Measurements from ENCODE around the gene VSIG10L2. TPM values are rescaled to one million over a fixed set of nuclear protein-coding genes. Genes with fewer than 3 reads are reported as not detected.

The VSIG10L2 gene
- total RNA-seq, 2 experiments from 2014 or later, result not detected

DNA sequence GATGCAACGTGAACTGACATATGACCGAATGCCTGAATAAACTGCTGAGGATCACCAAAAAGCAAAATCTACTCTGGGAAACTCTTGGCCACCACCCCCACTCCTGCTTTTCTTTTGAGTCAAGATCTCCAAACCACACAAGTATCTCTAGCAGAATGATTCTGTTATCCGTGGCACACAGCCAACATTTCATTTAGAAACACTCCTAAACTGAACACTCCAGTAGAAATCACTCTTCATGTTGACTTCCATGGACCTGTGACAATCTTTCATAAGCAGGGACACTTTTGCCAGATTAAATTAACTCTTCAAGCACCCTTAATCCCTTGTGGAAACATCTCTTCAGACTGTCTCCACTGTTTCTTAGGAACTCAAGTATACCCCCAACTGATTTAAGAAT is 44.4 kb downstream of the VSIG10L2 start:
- ChIA-PET CTCF (no interaction called here), POLR2A (no interaction called here)

DNA sequence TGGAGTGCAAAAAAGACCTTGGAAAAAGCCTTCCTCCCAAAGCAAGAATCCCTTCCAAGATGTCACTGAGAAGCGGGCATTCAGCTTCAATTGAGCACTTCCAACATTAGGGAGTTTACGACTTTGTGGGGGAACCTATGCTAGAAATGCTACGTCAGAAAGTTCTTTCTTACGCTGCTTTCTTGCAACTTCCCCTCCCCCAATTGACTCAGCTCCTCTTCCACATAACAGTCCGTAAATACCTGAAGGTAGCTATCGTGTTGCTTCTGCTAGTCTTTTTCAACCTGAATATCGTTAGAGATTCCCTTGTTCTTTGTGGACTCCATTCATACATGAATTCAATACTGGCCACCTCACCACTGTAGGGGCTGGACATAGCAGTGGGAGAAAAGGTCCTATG is 47.0 kb downstream of the VSIG10L2 start:
- ChIA-PET POLR2A (no interaction called here), CTCF (no interaction called here)

- ChIA-PET POLR2A (no interaction called here), CTCF (no interaction called here)
Measured at GRCh38 chr11:125994509-125994908, 48.7 kb downstream of the VSIG10L2 start.

DNA sequence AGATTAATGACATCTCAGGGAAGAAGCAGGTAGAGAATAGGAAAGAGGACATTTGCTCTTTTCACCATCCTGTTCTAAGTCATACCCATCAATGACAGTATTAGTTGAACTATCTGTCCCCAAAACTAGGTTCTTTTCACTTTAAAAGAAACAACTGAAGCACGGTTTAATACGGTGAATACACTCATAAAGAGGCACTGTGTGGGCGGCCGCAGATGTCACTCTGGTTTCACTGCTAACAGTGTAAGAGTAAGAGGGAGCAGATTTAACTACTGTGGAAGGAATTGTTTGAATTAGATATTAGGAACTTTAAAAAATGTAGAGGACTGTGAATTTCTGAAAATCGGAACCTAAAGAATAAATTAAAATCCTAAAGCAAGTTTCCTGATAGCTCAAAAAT is 49.5 kb downstream of the VSIG10L2 start:
- POLR2A ChIA-PET, result no interaction called here

GRCh38 chr11:125998267-125998666 is 52.4 kb downstream of the VSIG10L2 start:
- ChIA-PET CTCF (no interaction called here), POLR2A (no interaction called here)

More for the DNA sequence above, 49.5 kb downstream of the VSIG10L2 start:
- CTCF ChIA-PET, result no interaction called here

DNA sequence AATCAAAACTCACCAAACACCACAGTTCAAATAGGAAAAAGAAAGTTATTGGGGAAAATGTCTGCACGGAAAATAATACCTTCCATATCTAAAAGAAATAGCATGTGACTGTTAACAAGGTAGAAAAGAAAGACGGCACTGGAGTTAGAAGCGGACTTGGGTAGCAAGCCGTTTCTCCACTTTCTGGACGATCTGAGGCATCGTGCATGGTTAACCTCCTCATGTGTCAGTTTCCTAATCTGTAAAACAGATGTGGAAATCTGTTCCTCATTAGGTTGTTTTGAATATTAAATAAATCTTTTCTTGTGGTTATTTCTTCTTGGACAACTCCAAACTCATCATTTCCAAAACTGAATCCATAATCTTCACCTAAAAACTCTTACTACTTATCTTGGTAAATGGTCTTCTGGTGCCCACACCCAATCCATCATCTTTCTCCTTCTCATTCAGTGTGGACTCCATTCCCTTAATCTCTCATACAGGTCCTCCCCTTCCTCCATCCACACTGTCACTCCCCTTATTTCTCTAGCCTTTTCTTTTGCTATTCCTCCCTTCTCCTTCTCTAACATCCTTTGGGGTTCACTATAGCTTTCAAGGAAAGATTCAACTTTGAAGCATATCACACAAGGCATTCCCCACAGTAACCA is 53.5 kb downstream of the VSIG10L2 start:
- POLR2A ChIA-PET, result no interaction called here
- CTCF ChIA-PET, result no interaction called here

DNA sequence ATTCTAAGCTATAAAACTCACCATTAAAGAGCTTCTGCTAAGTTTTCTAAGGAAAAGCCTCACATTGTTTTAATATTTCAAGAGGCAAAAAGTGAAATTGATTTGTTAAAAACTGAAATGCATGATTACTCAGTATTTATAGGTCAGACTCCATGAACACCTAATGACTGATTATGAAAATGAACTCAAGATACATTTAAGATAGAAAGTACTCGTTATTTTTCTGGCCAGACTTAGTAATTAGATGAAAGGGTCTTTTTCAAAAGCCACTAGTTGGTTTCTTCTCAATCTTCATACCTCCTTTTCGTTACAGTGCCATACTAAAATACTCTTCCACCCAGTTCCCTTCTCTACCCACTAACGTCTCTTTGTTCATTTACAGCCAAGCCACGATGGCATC is 56.3 kb downstream of the VSIG10L2 start:
- ChIA-PET POLR2A (no interaction called here), CTCF (interaction anchor here (0.6 kb wide), 1 partner anchor 17 kb away, joined by 4 read pairs; no protein-coding TSS in a partner anchor)

Other genes with a start within 250 kb of the VSIG10L2 start
- gene PATE1, start 199.8 kb upstream of the VSIG10L2 start, total RNA-seq, result not detected
- not detected for gene PATE2, start 167.2 kb upstream of the VSIG10L2 start, total RNA-seq
- not detected for gene PATE3, start 157.9 kb upstream of the VSIG10L2 start, total RNA-seq
- gene PATE4, start 112.7 kb upstream of the VSIG10L2 start, total RNA-seq, result not detected
- gene HYLS1, start 58.4 kb upstream of the VSIG10L2 start, total RNA-seq, result 1 to 10 TPM; 5.2 to 5.7 TPM
- 10 to 100 TPM; 18.0 to 18.3 TPM for gene PUS3, start 42.8 kb upstream of the VSIG10L2 start, total RNA-seq
- under 1 TPM in 1 of 2 experiments, not detected in 1; 0.27 TPM for gene DDX25, start 41.5 kb upstream of the VSIG10L2 start, total RNA-seq
- 1 to 10 TPM; 2.3 TPM for gene CDON, start 116.8 kb downstream of the VSIG10L2 start, total RNA-seq